Lung (tissue), 12 donors: Measurements from ENCODE around the gene ARID4B. TPM values are rescaled to one million over a fixed set of nuclear protein-coding genes. Genes with fewer than 3 reads are reported as not detected.
A peak's percentile ranks its signal among the peaks of the same experiment; 100 is the strongest.

Source experiments
- ATAC-seq: fragments of 200-7000 bp; cut with Tn5 transposase; one replicate; pipeline ENCODE4 v1.9.1; 2020; ENCODE audit warnings: moderate number of reproducible peaks; ENCODE audit not compliant: insufficient read depth, low FRiP score
- DNase-seq, 3 donors: peaks; one replicate each; pipeline ENCODE4 v3.0.0-alpha.2; 2013 to 2017
- H3K27ac ChIP-seq, 2 donors: one replicate each; pipeline ENCODE4 v1.5.1; 2013; ENCODE audit warnings: mild to moderate bottlenecking in 2 of 2, moderate library complexity in 2 of 2, control low read depth in 1 of 2, inconsistent platforms in 1 of 2, low read depth in 1 of 2, low read length in 1 of 2
- H3K27me3 ChIP-seq, 3 donors: one replicate each; pipeline ENCODE4 v1.5.1; 2013; ENCODE audit warnings: low read length in 2 of 3; ENCODE audit not compliant: control insufficient read depth in 3 of 3, insufficient read depth in 3 of 3
- H3K36me3 ChIP-seq, 4 donors: one replicate each; pipeline ENCODE4 v1.5.1; 2013; ENCODE audit warnings: low read length in 4 of 4, mild to moderate bottlenecking in 1 of 4, moderate library complexity in 1 of 4; ENCODE audit not compliant: control insufficient read depth in 4 of 4, insufficient read depth in 4 of 4
- H3K4me1 ChIP-seq, 5 donors: one replicate each; pipeline ENCODE4 v1.5.1; 2013; ENCODE audit warnings: low read length in 5 of 5, mild to moderate bottlenecking in 2 of 5, moderate library complexity in 1 of 5; ENCODE audit not compliant: control insufficient read depth in 5 of 5, insufficient read depth in 5 of 5
- H3K4me3 ChIP-seq: one replicate; pipeline ENCODE4 v1.5.1; 2013; ENCODE audit warnings: mild to moderate bottlenecking, control low read depth, moderate library complexity
- H3K9ac ChIP-seq, 2 donors: one replicate each; pipeline ENCODE4 v1.5.1; 2013; ENCODE audit warnings: low read length in 2 of 2, control low read depth in 1 of 2; ENCODE audit not compliant: insufficient read depth in 1 of 2
- H3K9me3 ChIP-seq, 4 donors: one replicate each; pipeline ENCODE4 v1.5.1; 2013; ENCODE audit warnings: low read length in 3 of 4, mild to moderate bottlenecking in 1 of 4, moderate library complexity in 1 of 4; ENCODE audit not compliant: control insufficient read depth in 4 of 4, insufficient read depth in 3 of 4
- CTCF ChIP-seq: IDR thresholded peaks from 2 replicates; pipeline ENCODE4 v1.5.1; 2012; ENCODE audit warnings: mild to moderate bottlenecking; ENCODE audit errors: control extremely low read depth, extremely low read depth
- WGBS, 2 donors: extraction: QIAGEN DNeasy Blood & Tissue Kit; methylation state at CpG; one replicate each; pipeline ENCODE4 v1.1.7; 2013; 5-methylcytosine and 5-hydroxymethylcytosine counted together
- polyA plus RNA-seq, 2 donors: library from polyadenylated mRNA; stranded (reverse); fragments of 200-250 nt; gene quantifications; one replicate each; pipeline ENCODE4 v1.2.1, GENCODE V29; 2013
- total RNA-seq, 2 donors: library from RNA; depleted of rRNA in 1 of 2; stranded (reverse); fragments of >200 nt in 1 of 2; gene quantifications; one replicate each; pipeline ENCODE4 v1.2.1, GENCODE V29; 2014 to 2021
- donor health status: control.
- donor health status: control.
- donor health status: Bipolar disorder and iron deficiency.
- donor health status: healthy.
- donor health status: DM: yes; HTN: yes; CAD: no.

Gene ARID4B
- total and polyA plus RNA-seq, 4 donors: 15.8 to 99.7 (median 23.0) TPM

- DNase-seq: no peak
- Histone ChIP-seq H3K4me3 (no peak overlapping the region), H3K27ac (no peak overlapping the region), H3K9me3 (no peaks in the 10 kb centered on the region), H3K9ac (peak overlapping the region in 1 of 2 donors; percentile 96), H3K36me3 (peaks cover 0 to 7% (median 2%) of the 10 kb centered on the region in 4 donors), H3K4me1 (peaks cover 5 to 24% (median 6%) of the 10 kb centered on the region in 5 donors), H3K27me3 (no peaks in the 10 kb centered on the region)
- WGBS, 2 donors: 13 to 27% methylated on average over 3 of the region's 3 CpGs
- no peak for ATAC-seq
- no peak for TF ChIP-seq CTCF
Observed at GRCh38 chr1:235325139-235325538, 2.8 kb downstream of the ARID4B start.

GRCh38 chr1:235324296-235324695, 3.7 kb downstream of the ARID4B start:
- WGBS, 2 donors: 89 to 94% methylated on average over 5 of the region's 5 CpGs
- H3K9ac ChIP-seq: no peak overlapping the region
- no peaks in the 10 kb centered on the region for H3K9me3 ChIP-seq
- no peak for DNase-seq
- H3K36me3 ChIP-seq: peaks cover 0 to 10% (median 3%) of the 10 kb centered on the region in 4 donors
- TF ChIP-seq CTCF: no peak
- ATAC-seq: no peak
- peaks cover 5 to 20% (median 6%) of the 10 kb centered on the region in 5 donors for H3K4me1 ChIP-seq
- no peaks in the 10 kb centered on the region for H3K27me3 ChIP-seq
- no peak overlapping the region for H3K27ac ChIP-seq
- no peak overlapping the region for H3K4me3 ChIP-seq

GRCh38 chr1:235320521-235321179, 7.3 kb downstream of the ARID4B start:
- ATAC-seq (no peak), DNase-seq (no peak)
- H3K27ac ChIP-seq: no peak overlapping the region
- peaks cover 0 to 22% (median 6%) of the 10 kb centered on the region in 5 donors for H3K4me1 ChIP-seq
- peaks cover 0 to 10% (median 3%) of the 10 kb centered on the region in 4 donors for H3K36me3 ChIP-seq
- WGBS, 2 donors: 58 to 80% methylated on average over 6 of the region's 6 CpGs
- no peaks in the 10 kb centered on the region for H3K27me3 ChIP-seq
- no peak overlapping the region for H3K4me3 ChIP-seq
- H3K9me3 ChIP-seq: no peaks in the 10 kb centered on the region
- no peak for TF ChIP-seq CTCF
- no peak overlapping the region for H3K9ac ChIP-seq
